Osteoblast (primary cell): Measurements from ENCODE around the gene SUSD3. TPM values are rescaled to one million over a fixed set of nuclear protein-coding genes. Genes with fewer than 3 reads are reported as not detected.

Experiments
- DNase-seq: peaks from one replicate; pipeline ENCODE4 v3.0.0; 2011; ENCODE audit warnings: low spot score, mixed read lengths; ENCODE audit not compliant: insufficient read length; ENCODE audit errors: missing footprints
- H2AFZ ChIP-seq: 2 replicates; pipeline ENCODE4 v1.6.0; 2011; ENCODE audit warnings: mild to moderate bottlenecking, low read length
- H3K27ac ChIP-seq: 2 replicates; pipeline ENCODE4 v1.5.1; 2011; ENCODE audit warnings: mild to moderate bottlenecking, low read depth, low read length, moderate library complexity
- H3K27me3 ChIP-seq: 2 replicates; pipeline ENCODE4 v1.6.0; 2012; ENCODE audit warnings: mild to moderate bottlenecking, control low read depth, inconsistent platforms, low read length, moderate library complexity; ENCODE audit not compliant: insufficient read depth
- H3K36me3 ChIP-seq: 2 replicates; pipeline ENCODE4 v1.5.1; 2011; ENCODE audit warnings: mild to moderate bottlenecking, low read length, control low read depth, moderate library complexity; ENCODE audit not compliant: insufficient read depth
- H3K4me1 ChIP-seq: 2 replicates; pipeline ENCODE4 v1.5.1; 2011; ENCODE audit warnings: mild to moderate bottlenecking, low read length, control low read depth, moderate library complexity; ENCODE audit not compliant: insufficient read depth
- H3K4me2 ChIP-seq: 2 replicates; pipeline ENCODE4 v1.6.0; 2011; ENCODE audit warnings: mild to moderate bottlenecking, low read length; ENCODE audit not compliant: insufficient read depth
- H3K4me3 ChIP-seq: fragments of 200-600 bp; sonication (generic); 3 replicates; pipeline ENCODE4 v1.5.1; 2012; ENCODE audit warnings: mild to moderate bottlenecking, low read length, inconsistent platforms; ENCODE audit not compliant: insufficient read depth
- H3K79me2 ChIP-seq: 2 replicates; pipeline ENCODE4 v1.6.0; 2012; ENCODE audit warnings: mild to moderate bottlenecking, low read length, control low read depth, inconsistent platforms; ENCODE audit not compliant: insufficient read depth
- H3K9me3 ChIP-seq: 2 replicates; pipeline ENCODE4 v1.5.1; 2011; ENCODE audit warnings: low read depth, low read length, control low read depth
- H4K20me1 ChIP-seq: 2 replicates; pipeline ENCODE4 v1.6.0; 2012; ENCODE audit warnings: mild to moderate bottlenecking, low read length, control low read depth; ENCODE audit not compliant: insufficient read depth
- CTCF ChIP-seq: IDR thresholded peaks from 2 replicates; pipeline ENCODE4 v1.5.1; 2011; ENCODE audit warnings: mild to moderate bottlenecking, low read depth, low read length, moderate library complexity; ENCODE audit errors: extremely low read depth
- total RNA-seq: library from RNA; depleted of rRNA; stranded (reverse); fragments of >200 nt; gene quantifications from 2 replicates; pipeline ENCODE4 v1.2.3, GENCODE V29; 2012

Gene SUSD3
- total RNA-seq, 1 donor, result 0.36 TPM

- Histone ChIP-seq H4K20me1 (no peaks in the 10 kb centered on the region), H3K27ac (no peak overlapping the region), H3K4me3 (no peak overlapping the region), H2AFZ (no peak overlapping the region), H3K4me1 (no peaks in the 10 kb centered on the region), H3K36me3 (no peaks in the 10 kb centered on the region), H3K9me3 (no peaks in the 10 kb centered on the region), H3K79me2 (no peaks in the 10 kb centered on the region), H3K4me2 (no peak overlapping the region), H3K27me3 (no peaks in the 10 kb centered on the region)
- TF ChIP-seq CTCF, result no peak
- DNase-seq, result peak; percentile 58
Observed at GRCh38 chr9:93038918-93039317, 19.6 kb upstream of the SUSD3 start.

GRCh38 chr9:93039456-93039855 lies 19.0 kb upstream of the SUSD3 start:
- no peaks in the 10 kb centered on the region for H3K4me1 ChIP-seq
- H3K4me3 ChIP-seq, result no peak overlapping the region
- no peak overlapping the region for H2AFZ ChIP-seq
- peak; percentile 83 for DNase-seq
- no peak for TF ChIP-seq CTCF
- no peaks in the 10 kb centered on the region for H3K36me3 ChIP-seq
- H3K27me3 ChIP-seq, result no peaks in the 10 kb centered on the region
- H3K27ac ChIP-seq, result no peak overlapping the region
- H4K20me1 ChIP-seq, result no peaks in the 10 kb centered on the region
- H3K4me2 ChIP-seq, result no peak overlapping the region
- no peaks in the 10 kb centered on the region for H3K9me3 ChIP-seq
- H3K79me2 ChIP-seq, result no peaks in the 10 kb centered on the region

- H4K20me1 ChIP-seq, result no peaks in the 10 kb centered on the region
- H3K27me3 ChIP-seq, result no peaks in the 10 kb centered on the region
- peak; percentile 65 for DNase-seq
- no peaks in the 10 kb centered on the region for H3K36me3 ChIP-seq
- H3K27ac ChIP-seq, result no peak overlapping the region
- no peak overlapping the region for H2AFZ ChIP-seq
- H3K4me2 ChIP-seq, result no peak overlapping the region
- H3K79me2 ChIP-seq, result no peaks in the 10 kb centered on the region
- no peaks in the 10 kb centered on the region for H3K9me3 ChIP-seq
- H3K4me1 ChIP-seq, result no peaks in the 10 kb centered on the region
- no peak overlapping the region for H3K4me3 ChIP-seq
- TF ChIP-seq CTCF, result no peak
Observed at GRCh38 chr9:93039976-93040375, 18.5 kb upstream of the SUSD3 start.

GRCh38 chr9:93040409-93040808 lies 18.1 kb upstream of the SUSD3 start:
- TF ChIP-seq CTCF, result no peak
- H2AFZ ChIP-seq, result no peak overlapping the region
- no peaks in the 10 kb centered on the region for H3K9me3 ChIP-seq
- no peak overlapping the region for H3K4me2 ChIP-seq
- no peaks in the 10 kb centered on the region for H4K20me1 ChIP-seq
- H3K79me2 ChIP-seq, result no peaks in the 10 kb centered on the region
- no peak overlapping the region for H3K4me3 ChIP-seq
- H3K27ac ChIP-seq, result no peak overlapping the region
- H3K4me1 ChIP-seq, result no peaks in the 10 kb centered on the region
- no peaks in the 10 kb centered on the region for H3K36me3 ChIP-seq
- H3K27me3 ChIP-seq, result no peaks in the 10 kb centered on the region
- peak; percentile 67 for DNase-seq
